Liver (tissue), 9 donors: ENCODE data around the gene NCS1. TPM values are rescaled to one million over a fixed set of nuclear protein-coding genes. Genes with fewer than 3 reads are reported as not detected.
A peak's percentile ranks its signal among the peaks of the same experiment; 100 is the strongest.

Source experiments
- DNase-seq: peaks from one replicate; pipeline ENCODE4 v3.0.0-alpha.2; 2017; ENCODE audit warnings: low spot score
- H3K27ac ChIP-seq, 2 donors: one replicate each; pipeline ENCODE4 v1.7.0; 2013; ENCODE audit warnings: inconsistent platforms in 2 of 2, low read length in 2 of 2, control low read depth in 1 of 2, low read depth in 1 of 2, mild to moderate bottlenecking in 1 of 2
- H3K27me3 ChIP-seq, 4 donors: one replicate each; pipeline versions ENCODE4 v1.6.1 to v1.7.0; 2013; ENCODE audit warnings: low read length in 3 of 4, inconsistent platforms in 1 of 4, mild to moderate bottlenecking in 1 of 4, moderate library complexity in 1 of 4; ENCODE audit not compliant: control insufficient read depth in 4 of 4, insufficient read depth in 4 of 4
- H3K36me3 ChIP-seq, 4 donors: one replicate each; pipeline versions ENCODE4 v1.6.1 to v1.7.0; 2013; ENCODE audit warnings: low read length in 3 of 4, mild to moderate bottlenecking in 3 of 4, low read depth in 1 of 4, moderate library complexity in 1 of 4; ENCODE audit not compliant: control insufficient read depth in 4 of 4, insufficient read depth in 3 of 4
- H3K4me1 ChIP-seq, 4 donors: one replicate each; pipeline versions ENCODE4 v1.6.1 to v1.7.0; 2013; ENCODE audit warnings: low read length in 3 of 4, mild to moderate bottlenecking in 3 of 4, moderate library complexity in 1 of 4; ENCODE audit not compliant: control insufficient read depth in 4 of 4, insufficient read depth in 4 of 4
- H3K4me3 ChIP-seq, 3 donors: one replicate each; pipeline versions ENCODE4 v1.6.1 to v1.7.0; 2013; ENCODE audit warnings: low read length in 3 of 3, control low read depth in 1 of 3, low read depth in 1 of 3, mild to moderate bottlenecking in 1 of 3
- H3K9ac ChIP-seq, 2 donors: one replicate each; pipeline ENCODE4 v1.7.0; 2013; ENCODE audit warnings: low read length in 2 of 2, mild to moderate bottlenecking in 2 of 2, moderate library complexity in 2 of 2, control low read depth in 1 of 2, low read depth in 1 of 2
- H3K9me3 ChIP-seq, 4 donors: one replicate each; pipeline versions ENCODE4 v1.6.1 to v1.7.0; 2013; ENCODE audit warnings: low read length in 3 of 4; ENCODE audit not compliant: control insufficient read depth in 4 of 4
- CTCF ChIP-seq: fragments of 150-350 bp; IDR thresholded peaks from 2 replicates; pipeline ENCODE4 v1.5.1; 2017; ENCODE audit warnings: improper control_type of control experiment, low read depth, low read length; ENCODE audit not compliant: missing input control
- EGR1 ChIP-seq, 2 donors: IDR thresholded peaks; 2 replicates each; pipeline ENCODE4 v1.6.1; 2016 to 2018; ENCODE audit warnings: antibody characterized with exemption in 2 of 2, low read depth in 2 of 2
- FOXA1 ChIP-seq: IDR thresholded peaks from 2 replicates; pipeline ENCODE4 v1.6.1; 2016; ENCODE audit warnings: antibody characterized with exemption
- FOXA2 ChIP-seq: IDR thresholded peaks from 2 replicates; pipeline ENCODE4 v1.6.1; 2016; ENCODE audit warnings: antibody characterized with exemption
- GABPA ChIP-seq, 2 donors: IDR thresholded peaks in 1 of 2; conservative IDR thresholded peaks in 1 of 2; 2 replicates each; pipeline ENCODE4 v1.6.1; 2016; ENCODE audit warnings: antibody characterized with exemption in 2 of 2, mild to moderate bottlenecking in 1 of 2, moderate library complexity in 1 of 2
- HNF4A ChIP-seq, 2 donors: conservative IDR thresholded peaks; 2 replicates each; pipeline ENCODE4 v1.6.1; 2016; ENCODE audit warnings: antibody characterized with exemption in 2 of 2, mild to moderate bottlenecking in 2 of 2
- HNF4G ChIP-seq: IDR thresholded peaks from 2 replicates; pipeline ENCODE4 v1.6.1; 2016; ENCODE audit warnings: antibody characterized with exemption
- NR2F2 ChIP-seq: IDR thresholded peaks from 2 replicates; pipeline ENCODE4 v1.6.1; 2016; ENCODE audit warnings: antibody characterized with exemption
- RAD21 ChIP-seq, 2 donors: IDR thresholded peaks; 2 replicates each; pipeline ENCODE4 v1.6.1; 2016; ENCODE audit warnings: antibody characterized with exemption in 2 of 2, mild to moderate bottlenecking in 2 of 2
- RXRA ChIP-seq, 2 donors: IDR thresholded peaks; 2 replicates each; pipeline ENCODE4 v1.6.1; 2017 to 2018; ENCODE audit warnings: antibody characterized with exemption in 2 of 2, mild to moderate bottlenecking in 1 of 2
- SP1 ChIP-seq: IDR thresholded peaks from 2 replicates; pipeline ENCODE4 v1.6.1; 2018; ENCODE audit warnings: antibody characterized with exemption, mild to moderate bottlenecking
- TAF1 ChIP-seq: conservative IDR thresholded peaks from 2 replicates; pipeline ENCODE4 v1.6.1; 2016; ENCODE audit warnings: antibody characterized with exemption, mild to moderate bottlenecking
- YY1 ChIP-seq: IDR thresholded peaks from 2 replicates; pipeline ENCODE4 v1.6.1; 2016; ENCODE audit warnings: antibody characterized with exemption, mild to moderate bottlenecking
- ZBTB33 ChIP-seq: IDR thresholded peaks from 2 replicates; pipeline ENCODE4 v1.6.1; 2016; ENCODE audit warnings: antibody characterized with exemption
- WGBS: extraction: QIAGEN DNeasy Blood & Tissue Kit; methylation state at CpG from one replicate; pipeline ENCODE4 v1.1.7; 2013; 5-methylcytosine and 5-hydroxymethylcytosine counted together
- polyA plus RNA-seq, 2 donors: library from polyadenylated mRNA; stranded (reverse) in 1 of 2; unstranded in 1 of 2; fragments of 200-250 nt in 1 of 2; fragments of >200 nt in 1 of 2; fragmentation: Nextera tagmentation in 1 of 2; extraction: Ambion mirVana in 1 of 2; gene quantifications; one replicate each; pipeline versions ENCODE4 v1.2.1 to v1.2.3, GENCODE V29; 2013 to 2015
- total RNA-seq, 2 donors: library from RNA; depleted of rRNA; stranded (reverse); fragments of >200 nt; gene quantifications; one replicate each; pipeline ENCODE4 v1.2.3, GENCODE V29; 2014
- TF ChIP-seq, protein P1 (sequence below): IDR thresholded peaks from 2 replicates; pipeline ENCODE4 v1.6.1; 2016; ENCODE audit warnings: antibody characterized with exemption, mild to moderate bottlenecking
- TF ChIP-seq, protein P2 (sequence below): IDR thresholded peaks from 2 replicates; pipeline ENCODE4 v1.6.1; 2016; ENCODE audit warnings: antibody characterized with exemption
- TF ChIP-seq, protein P3 (sequence below): IDR thresholded peaks from 2 replicates; pipeline ENCODE4 v1.6.1; 2016; ENCODE audit warnings: antibody characterized with exemption
- donor health status: healthy.
- donor health status: healthy.
- donor health status: healthy.
- donor health status: healthy.
- donor health status: healthy.

The NCS1 gene
- total and polyA plus RNA-seq, 4 donors, result 0.35 to 2.5 (median 1.2) TPM

GRCh38 chr9:130239741-130240241 is 67.6 kb downstream of the NCS1 start:
- H3K27me3 ChIP-seq, result no peaks in the 10 kb centered on the region
- H3K9me3 ChIP-seq, result no peaks in the 10 kb centered on the region

DNA sequence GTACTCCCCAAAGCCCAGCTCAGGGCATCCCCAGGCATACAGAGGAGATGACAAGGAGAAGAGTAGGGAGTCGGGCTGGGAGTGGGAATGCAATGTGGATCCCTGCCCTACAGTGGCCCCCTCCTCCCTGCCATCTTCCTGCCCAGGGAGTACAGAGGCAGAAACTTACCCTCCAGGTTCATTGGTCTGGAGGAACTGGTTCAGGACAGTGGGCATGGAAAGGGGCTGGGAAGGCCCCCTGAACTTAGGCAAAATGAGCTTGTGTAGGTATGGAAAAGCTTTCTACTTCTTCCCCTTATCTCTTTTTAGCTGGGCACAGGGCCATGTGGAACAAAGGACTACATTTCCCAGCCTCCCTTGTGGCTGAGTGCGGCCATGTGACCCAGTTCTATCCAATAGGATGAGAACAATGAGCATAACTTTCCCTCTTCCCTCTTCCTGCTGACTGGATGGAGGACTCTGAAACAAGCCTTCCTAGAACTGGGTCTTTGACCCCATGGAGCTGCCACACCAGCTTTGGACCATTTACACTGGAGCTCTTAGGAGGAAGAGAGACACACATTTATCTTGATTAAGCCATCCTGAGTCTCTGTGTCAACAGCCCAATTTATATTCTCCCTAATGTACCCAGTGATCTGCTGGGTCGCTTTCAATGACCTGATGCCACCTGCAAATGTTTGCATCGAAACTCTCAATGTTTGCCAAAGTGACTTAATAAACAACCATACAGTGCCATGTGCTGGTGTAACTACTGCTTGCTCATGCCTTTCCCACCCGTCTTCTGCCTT is 68.4 kb downstream of the NCS1 start:
- Histone ChIP-seq H3K27me3 (no peaks in the 10 kb centered on the region), H3K36me3 (no peaks in the 10 kb centered on the region), H3K4me1 (peaks cover 6 to 25% (median 16%) of the 10 kb centered on the region in 4 donors), H3K27ac (peak overlapping the region; percentile 25 to 37), H3K9ac (no peak overlapping the region), H3K4me3 (no peak overlapping the region), H3K9me3 (no peaks in the 10 kb centered on the region)
- 37% methylated on average over 5 of the region's 5 CpGs for WGBS
- DNase-seq, result peak; percentile 69
- peak; percentile 19 for TF ChIP-seq FOXA1
- TF ChIP-seq SP1, result peak; percentile 79
- peak in 1 of 2 donors; percentile 53 for TF ChIP-seq GABPA (IDR thresholded peaks at IDR 0.05 in 1 of 2, conservative IDR thresholded peaks at IDR 0.05 in 1 of 2)
- no peak for TF ChIP-seq TAF1
- no peak for TF ChIP-seq CTCF
- TF ChIP-seq NR2F2, result no peak
- peak; percentile 26 for TF ChIP-seq HNF4G
- TF ChIP-seq YY1, result peak; percentile 65
- TF ChIP-seq ZBTB33, result no peak
- TF ChIP-seq, protein P1, sequence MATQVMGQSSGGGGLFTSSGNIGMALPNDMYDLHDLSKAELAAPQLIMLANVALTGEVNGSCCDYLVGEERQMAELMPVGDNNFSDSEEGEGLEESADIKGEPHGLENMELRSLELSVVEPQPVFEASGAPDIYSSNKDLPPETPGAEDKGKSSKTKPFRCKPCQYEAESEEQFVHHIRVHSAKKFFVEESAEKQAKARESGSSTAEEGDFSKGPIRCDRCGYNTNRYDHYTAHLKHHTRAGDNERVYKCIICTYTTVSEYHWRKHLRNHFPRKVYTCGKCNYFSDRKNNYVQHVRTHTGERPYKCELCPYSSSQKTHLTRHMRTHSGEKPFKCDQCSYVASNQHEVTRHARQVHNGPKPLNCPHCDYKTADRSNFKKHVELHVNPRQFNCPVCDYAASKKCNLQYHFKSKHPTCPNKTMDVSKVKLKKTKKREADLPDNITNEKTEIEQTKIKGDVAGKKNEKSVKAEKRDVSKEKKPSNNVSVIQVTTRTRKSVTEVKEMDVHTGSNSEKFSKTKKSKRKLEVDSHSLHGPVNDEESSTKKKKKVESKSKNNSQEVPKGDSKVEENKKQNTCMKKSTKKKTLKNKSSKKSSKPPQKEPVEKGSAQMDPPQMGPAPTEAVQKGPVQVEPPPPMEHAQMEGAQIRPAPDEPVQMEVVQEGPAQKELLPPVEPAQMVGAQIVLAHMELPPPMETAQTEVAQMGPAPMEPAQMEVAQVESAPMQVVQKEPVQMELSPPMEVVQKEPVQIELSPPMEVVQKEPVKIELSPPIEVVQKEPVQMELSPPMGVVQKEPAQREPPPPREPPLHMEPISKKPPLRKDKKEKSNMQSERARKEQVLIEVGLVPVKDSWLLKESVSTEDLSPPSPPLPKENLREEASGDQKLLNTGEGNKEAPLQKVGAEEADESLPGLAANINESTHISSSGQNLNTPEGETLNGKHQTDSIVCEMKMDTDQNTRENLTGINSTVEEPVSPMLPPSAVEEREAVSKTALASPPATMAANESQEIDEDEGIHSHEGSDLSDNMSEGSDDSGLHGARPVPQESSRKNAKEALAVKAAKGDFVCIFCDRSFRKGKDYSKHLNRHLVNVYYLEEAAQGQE, result peak; percentile 38
- no peak for TF ChIP-seq EGR1 (IDR thresholded peaks at IDR 0.05; ENCODE audit: low read depth in 2 of 2)
- TF ChIP-seq RXRA (IDR thresholded peaks at IDR 0.05), result peak; percentile 83 to 90
- peak; percentile 75 for TF ChIP-seq FOXA2
- TF ChIP-seq RAD21 (IDR thresholded peaks at IDR 0.05), result peak; percentile 8 to 34
- TF ChIP-seq, protein P2, sequence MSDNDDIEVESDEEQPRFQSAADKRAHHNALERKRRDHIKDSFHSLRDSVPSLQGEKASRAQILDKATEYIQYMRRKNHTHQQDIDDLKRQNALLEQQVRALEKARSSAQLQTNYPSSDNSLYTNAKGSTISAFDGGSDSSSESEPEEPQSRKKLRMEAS, result no peak
- TF ChIP-seq, protein P3, sequence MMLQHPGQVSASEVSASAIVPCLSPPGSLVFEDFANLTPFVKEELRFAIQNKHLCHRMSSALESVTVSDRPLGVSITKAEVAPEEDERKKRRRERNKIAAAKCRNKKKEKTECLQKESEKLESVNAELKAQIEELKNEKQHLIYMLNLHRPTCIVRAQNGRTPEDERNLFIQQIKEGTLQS, result no peak
- TF ChIP-seq HNF4A (conservative IDR thresholded peaks at IDR 0.05), result peak; percentile 52 to 62

More at GRCh38 chr9:130239741-130240241, 67.6 kb downstream of the NCS1 start:
- TF ChIP-seq RAD21 (IDR thresholded peaks at IDR 0.05) (peak in 1 of 2 donors; percentile 41), HNF4A (conservative IDR thresholded peaks at IDR 0.05) (peak in 1 of 2 donors; percentile 7)
- TF ChIP-seq, protein P1, result no peak
- Histone ChIP-seq H3K27ac (no peak overlapping the region), H3K36me3 (no peaks in the 10 kb centered on the region), H3K4me1 (peaks cover 6 to 25% (median 16%) of the 10 kb centered on the region in 4 donors), H3K9ac (no peak overlapping the region), H3K4me3 (no peak overlapping the region)
- no peak for DNase-seq
- WGBS, result 48% methylated on average over 9 of the region's 9 CpGs
